ENCODE measurements around the gene ARHGEF16. TPM values are rescaled to one million over a fixed set of nuclear protein-coding genes. Genes with fewer than 3 reads are reported as not detected.

Gene ARHGEF16
- total and polyA plus RNA-seq, 2 donors = 1.4 to 2.3 TPM

DNA sequence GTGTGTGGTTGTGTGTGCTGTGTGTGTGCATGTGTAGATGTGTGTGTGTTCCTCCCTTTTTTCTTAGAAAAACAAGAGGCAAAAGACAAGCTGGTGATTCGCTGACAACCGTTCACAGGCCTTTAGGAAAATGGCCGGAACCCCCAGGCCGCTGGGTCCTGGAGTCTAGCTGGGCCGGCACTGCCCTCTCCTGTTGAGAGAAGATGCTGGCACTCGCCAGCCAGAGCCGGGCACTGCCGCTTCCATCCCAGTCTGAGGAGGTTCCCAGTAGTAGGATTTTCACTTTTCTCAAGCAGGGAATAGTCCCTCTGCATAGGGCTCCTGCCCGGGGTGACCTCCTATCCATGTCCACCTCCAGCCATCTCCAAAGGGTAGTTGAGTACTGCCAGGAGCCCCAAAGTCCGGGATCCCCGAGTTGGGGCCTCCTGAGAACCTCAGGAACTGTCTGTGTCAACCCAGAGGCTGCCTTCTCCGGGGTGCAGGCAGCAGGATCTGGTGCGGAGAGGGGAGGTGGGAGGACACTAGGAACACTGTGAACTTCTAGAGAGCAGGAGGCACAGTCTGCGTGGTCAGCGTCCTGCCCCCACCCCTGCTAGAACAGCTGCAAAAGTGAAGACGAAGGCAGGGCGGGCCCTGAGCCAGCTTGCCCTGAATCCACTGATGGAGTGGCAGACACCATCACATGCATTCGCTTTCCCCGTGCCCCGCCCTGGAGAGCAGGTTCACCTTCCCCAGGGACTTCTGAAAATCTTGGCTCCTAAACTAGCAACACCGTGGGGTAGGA, 44.1 kb upstream of the ARHGEF16 start:
- Histone ChIP-seq H3K27ac (ENCODE audit: low read depth in 1 of 2, low read length in 1 of 2) (no peak overlapping the region), H3K4me3 (ENCODE audit: low read length in 2 of 2) (no peak overlapping the region), H3K4me1 (ENCODE audit: control insufficient read depth in 2 of 2, insufficient read depth in 2 of 2, low read length in 2 of 2) (no peaks in the 10 kb centered on the region), H3K9me3 (ENCODE audit: control insufficient read depth in 2 of 2, insufficient read depth in 1 of 2, low read length in 1 of 2) (peaks cover 0 to 5% of the 10 kb centered on the region in 2 donors), H3K27me3 (ENCODE audit: control insufficient read depth in 2 of 2, insufficient read depth in 1 of 2, low read length in 1 of 2) (no peaks in the 10 kb centered on the region), H3K36me3 (ENCODE audit: control insufficient read depth in 2 of 2, insufficient read depth in 2 of 2, low read length in 1 of 2) (no peaks in the 10 kb centered on the region)
- WGBS = 88% methylated on average over 21 of the region's 21 CpGs
- DNase-seq (ENCODE audit: low read depth in 6 of 9, low spot score in 9 of 9) = no peak

- Histone ChIP-seq H3K36me3 (ENCODE audit: control insufficient read depth in 2 of 2, insufficient read depth in 2 of 2, low read length in 1 of 2) (no peaks in the 10 kb centered on the region), H3K4me1 (ENCODE audit: control insufficient read depth in 2 of 2, insufficient read depth in 2 of 2, low read length in 2 of 2) (no peaks in the 10 kb centered on the region), H3K9me3 (ENCODE audit: control insufficient read depth in 2 of 2, insufficient read depth in 1 of 2, low read length in 1 of 2) (peaks cover 5 to 6% of the 10 kb centered on the region in 2 donors), H3K4me3 (ENCODE audit: low read length in 2 of 2) (no peak overlapping the region), H3K27ac (ENCODE audit: low read depth in 1 of 2, low read length in 1 of 2) (no peak overlapping the region), H3K27me3 (ENCODE audit: control insufficient read depth in 2 of 2, insufficient read depth in 1 of 2, low read length in 1 of 2) (no peaks in the 10 kb centered on the region)
- 95% methylated on average over 30 of the region's 30 CpGs for WGBS
- DNase-seq (ENCODE audit: low read depth in 6 of 9, low spot score in 9 of 9) = no peak
Measured at GRCh38 chr1:3411806-3412205, 42.7 kb upstream of the ARHGEF16 start.

GRCh38 chr1:3412376-3412775, 42.1 kb upstream of the ARHGEF16 start:
- no peak for DNase-seq (ENCODE audit: low read depth in 6 of 9, low spot score in 9 of 9)
- no peaks in the 10 kb centered on the region for H3K27me3 ChIP-seq (ENCODE audit: control insufficient read depth in 2 of 2, insufficient read depth in 1 of 2, low read length in 1 of 2)
- H3K36me3 ChIP-seq (ENCODE audit: control insufficient read depth in 2 of 2, insufficient read depth in 2 of 2, low read length in 1 of 2) = no peaks in the 10 kb centered on the region
- H3K4me3 ChIP-seq (ENCODE audit: low read length in 2 of 2) = no peak overlapping the region
- peaks cover 6 to 12% of the 10 kb centered on the region in 2 donors for H3K9me3 ChIP-seq (ENCODE audit: control insufficient read depth in 2 of 2, insufficient read depth in 1 of 2, low read length in 1 of 2)
- H3K4me1 ChIP-seq (ENCODE audit: control insufficient read depth in 2 of 2, insufficient read depth in 2 of 2, low read length in 2 of 2) = no peaks in the 10 kb centered on the region
- H3K27ac ChIP-seq (ENCODE audit: low read depth in 1 of 2, low read length in 1 of 2) = no peak overlapping the region
- 96% methylated on average over 33 of the region's 33 CpGs for WGBS

DNA sequence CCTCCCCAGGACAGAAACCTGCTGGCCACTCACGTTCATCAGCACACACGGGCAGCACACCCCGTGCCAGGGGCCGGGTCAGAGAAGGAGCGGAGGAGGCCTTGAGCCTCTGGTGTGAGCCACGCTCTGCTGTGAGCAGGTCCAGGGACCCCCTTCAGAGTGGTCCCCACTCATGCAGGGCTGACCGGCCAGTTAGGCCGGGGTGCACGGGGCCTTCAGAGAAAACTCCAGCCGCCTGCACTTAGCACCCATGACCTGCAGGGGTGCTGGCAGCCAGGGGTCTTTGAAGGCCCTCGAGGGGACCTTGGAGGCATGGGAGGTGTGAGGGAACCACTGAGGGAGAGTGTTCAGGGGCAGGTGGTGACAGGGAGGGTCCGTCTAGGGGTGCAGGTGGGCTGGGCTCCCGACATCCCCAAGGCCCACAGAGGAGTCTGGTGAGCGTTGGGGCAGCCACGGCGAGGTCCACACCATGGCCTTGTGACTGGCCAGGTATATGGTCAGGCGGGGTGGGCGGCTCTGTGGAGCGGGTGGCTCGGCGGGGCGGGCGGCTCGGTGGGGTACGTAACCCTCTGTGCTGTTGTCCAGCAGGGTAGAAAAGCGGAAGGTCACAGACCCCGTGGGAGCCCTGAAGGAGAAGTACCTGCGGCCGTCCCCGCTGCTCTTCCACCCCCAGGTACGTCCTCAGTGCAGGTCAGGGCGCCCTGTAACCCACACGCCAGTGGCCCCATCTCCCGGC, 40.3 kb upstream of the ARHGEF16 start:
- H3K9me3 ChIP-seq (ENCODE audit: control insufficient read depth in 2 of 2, insufficient read depth in 1 of 2, low read length in 1 of 2) = peaks cover 3 to 12% of the 10 kb centered on the region in 2 donors
- WGBS = 94% methylated on average over 34 of the region's 34 CpGs
- H3K27me3 ChIP-seq (ENCODE audit: control insufficient read depth in 2 of 2, insufficient read depth in 1 of 2, low read length in 1 of 2) = no peaks in the 10 kb centered on the region
- DNase-seq (ENCODE audit: low read depth in 6 of 9, low spot score in 9 of 9) = no peak
- no peaks in the 10 kb centered on the region for H3K4me1 ChIP-seq (ENCODE audit: control insufficient read depth in 2 of 2, insufficient read depth in 2 of 2, low read length in 2 of 2)
- H3K4me3 ChIP-seq (ENCODE audit: low read length in 2 of 2) = no peak overlapping the region
- H3K27ac ChIP-seq (ENCODE audit: low read depth in 1 of 2, low read length in 1 of 2) = no peak overlapping the region
- H3K36me3 ChIP-seq (ENCODE audit: control insufficient read depth in 2 of 2, insufficient read depth in 2 of 2, low read length in 1 of 2) = no peaks in the 10 kb centered on the region

GRCh38 chr1:3415260-3416090, 39.0 kb upstream of the ARHGEF16 start:
- no peak overlapping the region for H3K4me3 ChIP-seq (ENCODE audit: low read length in 2 of 2)
- no peaks in the 10 kb centered on the region for H3K4me1 ChIP-seq (ENCODE audit: control insufficient read depth in 2 of 2, insufficient read depth in 2 of 2, low read length in 2 of 2)
- H3K36me3 ChIP-seq (ENCODE audit: control insufficient read depth in 2 of 2, insufficient read depth in 2 of 2, low read length in 1 of 2) = no peaks in the 10 kb centered on the region
- DNase-seq (ENCODE audit: low read depth in 6 of 9, low spot score in 9 of 9) = no peak
- H3K27me3 ChIP-seq (ENCODE audit: control insufficient read depth in 2 of 2, insufficient read depth in 1 of 2, low read length in 1 of 2) = no peaks in the 10 kb centered on the region
- H3K27ac ChIP-seq (ENCODE audit: low read depth in 1 of 2, low read length in 1 of 2) = no peak overlapping the region
- 93% methylated on average over 39 of the region's 39 CpGs for WGBS
- peaks cover 3 to 12% of the 10 kb centered on the region in 2 donors for H3K9me3 ChIP-seq (ENCODE audit: control insufficient read depth in 2 of 2, insufficient read depth in 1 of 2, low read length in 1 of 2)

DNA sequence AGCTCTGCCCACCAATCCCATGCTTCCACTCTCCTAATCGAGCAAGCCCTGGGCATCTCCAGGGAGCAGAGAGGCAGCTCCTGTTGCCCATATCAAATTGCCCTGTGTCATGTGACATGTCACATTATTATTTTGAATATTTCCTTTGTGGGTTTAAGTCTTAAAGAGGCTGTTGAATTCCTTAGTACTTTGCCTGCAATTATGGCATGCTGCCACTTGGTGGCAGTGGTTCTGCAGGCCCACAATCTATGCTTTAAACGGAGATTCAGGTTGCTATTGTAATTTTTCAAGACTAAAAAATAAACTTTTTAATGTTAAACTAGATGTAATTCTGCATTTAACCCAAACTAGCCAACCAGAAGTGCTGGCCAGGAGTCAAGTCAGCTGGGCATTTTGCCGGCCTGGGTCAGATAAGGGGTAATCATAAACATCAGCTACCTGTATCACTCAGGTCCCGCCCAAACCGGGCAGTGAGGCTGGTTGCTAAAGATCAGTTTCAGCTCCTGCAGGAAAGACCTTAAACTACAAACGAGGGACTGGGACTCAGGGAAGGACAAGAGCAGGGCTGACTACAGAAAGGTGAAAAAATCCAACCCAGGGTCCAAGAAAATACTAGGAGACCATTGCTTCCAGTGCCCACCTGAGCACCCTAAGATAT, 37.3 kb upstream of the ARHGEF16 start:
- H3K27ac ChIP-seq (ENCODE audit: low read depth in 1 of 2, low read length in 1 of 2) = no peak overlapping the region
- H3K27me3 ChIP-seq (ENCODE audit: control insufficient read depth in 2 of 2, insufficient read depth in 1 of 2, low read length in 1 of 2) = no peaks in the 10 kb centered on the region
- H3K9me3 ChIP-seq (ENCODE audit: control insufficient read depth in 2 of 2, insufficient read depth in 1 of 2, low read length in 1 of 2) = peaks cover 3 to 12% of the 10 kb centered on the region in 2 donors
- no peak overlapping the region for H3K4me3 ChIP-seq (ENCODE audit: low read length in 2 of 2)
- 95% methylated on average over 6 of the region's 6 CpGs for WGBS
- no peak for DNase-seq (ENCODE audit: low read depth in 6 of 9, low spot score in 9 of 9)
- H3K36me3 ChIP-seq (ENCODE audit: control insufficient read depth in 2 of 2, insufficient read depth in 2 of 2, low read length in 1 of 2) = no peaks in the 10 kb centered on the region
- H3K4me1 ChIP-seq (ENCODE audit: control insufficient read depth in 2 of 2, insufficient read depth in 2 of 2, low read length in 2 of 2) = no peaks in the 10 kb centered on the region

- no peak for DNase-seq (ENCODE audit: low read depth in 6 of 9, low spot score in 9 of 9)
- Histone ChIP-seq H3K4me3 (ENCODE audit: low read length in 2 of 2) (no peak overlapping the region), H3K27ac (ENCODE audit: low read depth in 1 of 2, low read length in 1 of 2) (no peak overlapping the region), H3K36me3 (ENCODE audit: control insufficient read depth in 2 of 2, insufficient read depth in 2 of 2, low read length in 1 of 2) (no peaks in the 10 kb centered on the region), H3K4me1 (ENCODE audit: control insufficient read depth in 2 of 2, insufficient read depth in 2 of 2, low read length in 2 of 2) (no peaks in the 10 kb centered on the region), H3K27me3 (ENCODE audit: control insufficient read depth in 2 of 2, insufficient read depth in 1 of 2, low read length in 1 of 2) (no peaks in the 10 kb centered on the region), H3K9me3 (ENCODE audit: control insufficient read depth in 2 of 2, insufficient read depth in 1 of 2, low read length in 1 of 2) (peaks cover 3 to 12% of the 10 kb centered on the region in 2 donors)
- 94% methylated on average over 9 of the region's 9 CpGs for WGBS
Measured at GRCh38 chr1:3417934-3418333, 36.5 kb upstream of the ARHGEF16 start.

GRCh38 chr1:3418600-3418999, 35.9 kb upstream of the ARHGEF16 start:
- Histone ChIP-seq H3K36me3 (ENCODE audit: control insufficient read depth in 2 of 2, insufficient read depth in 2 of 2, low read length in 1 of 2) (no peaks in the 10 kb centered on the region), H3K27ac (ENCODE audit: low read depth in 1 of 2, low read length in 1 of 2) (no peak overlapping the region), H3K9me3 (ENCODE audit: control insufficient read depth in 2 of 2, insufficient read depth in 1 of 2, low read length in 1 of 2) (peaks cover 3 to 12% of the 10 kb centered on the region in 2 donors), H3K4me3 (ENCODE audit: low read length in 2 of 2) (no peak overlapping the region), H3K4me1 (ENCODE audit: control insufficient read depth in 2 of 2, insufficient read depth in 2 of 2, low read length in 2 of 2) (no peaks in the 10 kb centered on the region), H3K27me3 (ENCODE audit: control insufficient read depth in 2 of 2, insufficient read depth in 1 of 2, low read length in 1 of 2) (no peaks in the 10 kb centered on the region)
- DNase-seq (ENCODE audit: low read depth in 6 of 9, low spot score in 9 of 9) = no peak
- 93% methylated on average over 8 of the region's 8 CpGs for WGBS
